Kidney (tissue), 14 donors: Measurements from ENCODE around the gene MST1. TPM values are rescaled to one million over a fixed set of nuclear protein-coding genes. Genes with fewer than 3 reads are reported as not detected.
A peak's percentile ranks its signal among the peaks of the same experiment; 100 is the strongest.

ENCODE experiments used
- DNase-seq, 5 donors: peaks; one replicate each; pipeline ENCODE4 v3.0.0-alpha.2; 2013 to 2020
- FAIRE-seq: peaks from 2 replicates; lab custom pipeline; 2012; peaks lifted over from hg19 to GRCh38; lab: Jason Lieb, UNC
- H3K27ac ChIP-seq, 2 donors: one replicate each; pipeline ENCODE4 v1.7.0; 2013; ENCODE audit warnings: low read depth in 2 of 2, low read length in 2 of 2, inconsistent platforms in 1 of 2
- H3K27me3 ChIP-seq: one replicate; pipeline ENCODE4 v1.7.1; 2013; ENCODE audit warnings: low read length, inconsistent platforms; ENCODE audit not compliant: control insufficient read depth, insufficient read depth
- H3K36me3 ChIP-seq, 3 donors: one replicate each; pipeline versions ENCODE4 v1.7.0 to v1.7.1; 2013; ENCODE audit warnings: low read length in 3 of 3, control low read depth in 1 of 3, inconsistent platforms in 1 of 3; ENCODE audit not compliant: insufficient read depth in 3 of 3, control insufficient read depth in 2 of 3
- H3K4me1 ChIP-seq, 3 donors: one replicate each; pipeline versions ENCODE4 v1.7.0 to v1.7.1; 2013; ENCODE audit warnings: low read length in 3 of 3, inconsistent platforms in 1 of 3, low read depth in 1 of 3; ENCODE audit not compliant: control insufficient read depth in 2 of 3, insufficient read depth in 2 of 3
- H3K4me3 ChIP-seq, 3 donors: one replicate each; pipeline versions ENCODE4 v1.7.0 to v1.8.1; 2013; ENCODE audit warnings: low read length in 3 of 3, control low read depth in 1 of 3, inconsistent platforms in 1 of 3
- H3K9ac ChIP-seq, 3 donors: one replicate each; pipeline versions ENCODE4 v1.7.0 to v1.7.1; 2013; ENCODE audit warnings: low read length in 3 of 3, control low read depth in 1 of 3, inconsistent platforms in 1 of 3
- H3K9me3 ChIP-seq, 3 donors: one replicate each; pipeline versions ENCODE4 v1.7.0 to v1.7.1; 2013; ENCODE audit warnings: low read length in 3 of 3, control low read depth in 1 of 3, inconsistent platforms in 1 of 3; ENCODE audit not compliant: control insufficient read depth in 2 of 3, insufficient read depth in 1 of 3
- CTCF ChIP-seq: IDR thresholded peaks from 3 replicates; pipeline ENCODE4 v1.5.1; 2012; ENCODE audit warnings: mild to moderate bottlenecking, moderate library complexity, borderline replicate concordance; ENCODE audit not compliant: insufficient read depth; ENCODE audit errors: extremely low read depth
- intact Hi-C: fragments of 100-400 bp; cut with DNase I; formaldehyde crosslinking; loops from one replicate; pipeline ENCODE4 v1.11.1; 2022
- polyA plus RNA-seq: library from polyadenylated mRNA; stranded (reverse); fragments of 350-450 nt; fragmentation: Illumina TruSeq; extraction: RNeasy Lipid Tissue Mini Kit (QIAGEN cat#74804); gene quantifications from one replicate; pipeline ENCODE4 v1.2.3, GENCODE V29; 2014; ENCODE audit warnings: low read depth, low replicate concordance; ENCODE audit not compliant: insufficient read depth
- total RNA-seq: library from RNA; stranded (reverse); fragmentation: NEBNext Ultra II Directional; extraction: Animal tissue kit (Norgen Biotek cat#: 25700); gene quantifications from one replicate; pipeline ENCODE4 v1.2.1, GENCODE V29; 2021
- donor health status: control.
- donor health status: control.
- donor health status: control.
- donor health status: control.
- donor health status: control.
- donor health status: DM: yes; HTN: yes; CAD: no.
- donor health status: Normal renal cell carcinoma (clear cell type).

MST1 gene
- total and polyA plus RNA-seq, 2 donors from 2014 or later, result 77.3 to 152 TPM

GRCh38 chr3:49674497-49674983 lies 14.7 kb downstream of the MST1 start:
- peak overlapping the region in 1 of 2 donors; percentile 47 for H3K27ac ChIP-seq
- intact Hi-C loops, result no loop called here

GRCh38 chr3:49673715-49674496 lies 15.4 kb downstream of the MST1 start, which contains the start of gene APEH:
APEH (plus strand) TSS chr3:49674351; CDS start chr3:49674402, 51 bp downstream.
- H3K9ac ChIP-seq, result peak within 1 kb of the TSS; percentile 13 to 82 (median 45)
- H3K36me3 ChIP-seq, result peaks cover 4 to 30% (median 9%) of the 10 kb centered on the region in 3 donors
- H3K27me3 ChIP-seq, result no peaks in the 10 kb centered on the region
- H3K9me3 ChIP-seq, result no peaks in the 10 kb centered on the region
- no peak for TF ChIP-seq CTCF
- DNase-seq (peak; percentile 97 to 99 (median 98)), FAIRE-seq (no peak)
- intact Hi-C loops, result no loop called here
- peaks cover 2 to 35% (median 31%) of the 10 kb centered on the region in 3 donors for H3K4me1 ChIP-seq
- peak within 1 kb of the TSS; percentile 85 to 93 for H3K27ac ChIP-seq
- H3K4me3 ChIP-seq, result peak within 1 kb of the TSS; percentile 63 to 82 (median 75)

More at GRCh38 chr3:49674497-49674983, 14.7 kb downstream of the MST1 start:
- FAIRE-seq (no peak), DNase-seq (peak in 1 of 5 donors; percentile 85)
- Histone ChIP-seq H3K36me3 (peaks cover 4 to 36% (median 14%) of the 10 kb centered on the region in 3 donors), H3K4me3 (peak overlapping the region; percentile 63 to 82 (median 75)), H3K9me3 (no peaks in the 10 kb centered on the region), H3K9ac (peak overlapping the region; percentile 3 to 82 (median 45)), H3K27me3 (no peaks in the 10 kb centered on the region), H3K4me1 (peaks cover 2 to 35% (median 28%) of the 10 kb centered on the region in 3 donors)
- TF ChIP-seq CTCF, result no peak

- H3K36me3 ChIP-seq, result peaks cover 4 to 23% (median 9%) of the 10 kb centered on the region in 3 donors
- FAIRE-seq (no peak), DNase-seq (peak in 2 of 5 donors; percentile 21 to 32)
- H3K4me1 ChIP-seq, result peaks cover 2 to 35% (median 31%) of the 10 kb centered on the region in 3 donors
- TF ChIP-seq CTCF, result no peak
- intact Hi-C loops, result no loop called here
- H3K27me3 ChIP-seq, result no peaks in the 10 kb centered on the region
- peak overlapping the region; percentile 63 to 82 (median 75) for H3K4me3 ChIP-seq
- H3K9ac ChIP-seq, result peak overlapping the region in 1 of 3 donors; percentile 71
- no peaks in the 10 kb centered on the region for H3K9me3 ChIP-seq
- H3K27ac ChIP-seq, result peak overlapping the region; percentile 85 to 93
Measured at GRCh38 chr3:49673121-49673714, 16.1 kb downstream of the MST1 start.
